Breast epithelium (tissue), 4 donors: ENCODE data around the gene TUBA1A. TPM values are rescaled to one million over a fixed set of nuclear protein-coding genes. Genes with fewer than 3 reads are reported as not detected.
"Not testable (repeated sequence)": the region's sequence is repeated elsewhere in the genome, so short reads cannot be mapped to it uniquely, and the experiment has no call there.

Experiments
- DNase-seq, 2 donors: peaks; one replicate each; pipeline ENCODE4 v3.0.0-alpha.2; 2019; ENCODE audit warnings: low spot score in 2 of 2
- H3K27ac ChIP-seq, 2 donors: fragments of 200-600 bp; sonication (generic) in 1 of 2; one replicate each; pipeline ENCODE4 v1.5.1; 2016 to 2019; ENCODE audit warnings: mild to moderate bottlenecking in 1 of 2
- H3K27me3 ChIP-seq, 2 donors: fragments of 200-600 bp; sonication (generic) in 1 of 2; one replicate each; pipeline versions ENCODE4 v1.5.1 to v1.6.0; 2017 to 2019; ENCODE audit warnings: control low read depth in 1 of 2, mild to moderate bottlenecking in 1 of 2
- H3K36me3 ChIP-seq: fragments of 200-600 bp; one replicate; pipeline ENCODE4 v1.5.1; 2019
- H3K4me1 ChIP-seq, 2 donors: fragments of 200-600 bp; sonication (generic); one replicate each; pipeline ENCODE4 v1.5.1; 2016 to 2019; ENCODE audit warnings: control low read depth in 1 of 2
- H3K4me3 ChIP-seq, 3 donors: fragments of 200-600 bp; sonication (generic); 1 replicate in 2 of 3; 2 replicates in 1 of 3; pipeline ENCODE4 v1.5.1; 2016 to 2019; ENCODE audit warnings: mild to moderate bottlenecking in 3 of 3, moderate library complexity in 2 of 3
- H3K9me3 ChIP-seq, 2 donors: fragments of 200-600 bp; sonication (generic) in 1 of 2; one replicate each; pipeline ENCODE4 v1.5.1; 2016 to 2019; ENCODE audit warnings: control low read depth in 1 of 2
- POLR2A ChIP-seq: fragments of 450-650 bp; IDR thresholded peaks from one replicate; pipeline ENCODE4 v1.6.1; 2016; ENCODE audit warnings: antibody characterized with exemption, mild to moderate bottlenecking, moderate library complexity
- POLR2AphosphoS5 ChIP-seq, 3 donors: sonication (generic); formaldehyde crosslinking; IDR thresholded peaks; one replicate each; pipeline ENCODE4 v1.6.1; 2017; ENCODE audit warnings: antibody characterized with exemption in 3 of 3
- intact Hi-C: fragments of 100-400 bp; cut with DNase I; formaldehyde crosslinking; loops from one replicate; pipeline ENCODE4 v1.15.1; 2023; ENCODE audit warnings: low total_unique reads
- total RNA-seq, 3 donors: library from RNA; depleted of rRNA; stranded (reverse); fragments of >200 nt; gene quantifications; one replicate each; pipeline ENCODE4 v1.1.0, GENCODE V29; 2016
- TF ChIP-seq, protein P1 (sequence below), 3 donors: fragments of 450-650 bp; IDR thresholded peaks; one replicate each; pipeline ENCODE4 v1.5.1; 2016 to 2017; ENCODE audit warnings: antibody characterized with exemption in 3 of 3, mild to moderate bottlenecking in 3 of 3, moderate library complexity in 3 of 3

Gene TUBA1A
- total RNA-seq, 3 donors from 2014 or later = 133 to 215 (median 150) TPM

DNA sequence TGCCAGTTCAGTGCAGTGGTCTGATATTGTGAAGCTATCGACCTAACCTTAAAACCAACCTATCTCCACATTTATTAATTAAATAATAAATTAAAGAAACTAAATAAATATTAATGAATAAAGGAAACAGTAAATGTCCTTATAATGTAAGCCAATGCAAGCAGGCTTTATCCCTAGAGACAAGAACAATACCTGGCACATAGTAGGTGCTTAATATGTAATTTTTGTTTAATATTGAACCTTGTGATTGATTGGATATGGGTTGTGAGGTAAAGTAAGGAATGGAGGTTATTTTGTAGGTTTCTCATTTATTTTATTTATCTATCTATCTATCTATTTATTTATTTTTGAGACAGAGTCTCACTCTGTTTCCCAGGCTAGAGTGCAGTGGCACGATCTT, 49.9 kb downstream of the TUBA1A start:
- H3K4me3 ChIP-seq = no peak overlapping the region
- no peak overlapping the region for H3K27ac ChIP-seq
- TF ChIP-seq POLR2AphosphoS5 (IDR thresholded peaks at IDR 0.05) = no peak
- TF ChIP-seq, protein P1, sequence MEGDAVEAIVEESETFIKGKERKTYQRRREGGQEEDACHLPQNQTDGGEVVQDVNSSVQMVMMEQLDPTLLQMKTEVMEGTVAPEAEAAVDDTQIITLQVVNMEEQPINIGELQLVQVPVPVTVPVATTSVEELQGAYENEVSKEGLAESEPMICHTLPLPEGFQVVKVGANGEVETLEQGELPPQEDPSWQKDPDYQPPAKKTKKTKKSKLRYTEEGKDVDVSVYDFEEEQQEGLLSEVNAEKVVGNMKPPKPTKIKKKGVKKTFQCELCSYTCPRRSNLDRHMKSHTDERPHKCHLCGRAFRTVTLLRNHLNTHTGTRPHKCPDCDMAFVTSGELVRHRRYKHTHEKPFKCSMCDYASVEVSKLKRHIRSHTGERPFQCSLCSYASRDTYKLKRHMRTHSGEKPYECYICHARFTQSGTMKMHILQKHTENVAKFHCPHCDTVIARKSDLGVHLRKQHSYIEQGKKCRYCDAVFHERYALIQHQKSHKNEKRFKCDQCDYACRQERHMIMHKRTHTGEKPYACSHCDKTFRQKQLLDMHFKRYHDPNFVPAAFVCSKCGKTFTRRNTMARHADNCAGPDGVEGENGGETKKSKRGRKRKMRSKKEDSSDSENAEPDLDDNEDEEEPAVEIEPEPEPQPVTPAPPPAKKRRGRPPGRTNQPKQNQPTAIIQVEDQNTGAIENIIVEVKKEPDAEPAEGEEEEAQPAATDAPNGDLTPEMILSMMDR (IDR thresholded peaks at IDR 0.05) = no peak
- no peak for TF ChIP-seq POLR2A
- intact Hi-C loops = no loop called here
- H3K27me3 ChIP-seq = no peaks in the 10 kb centered on the region
- no peaks in the 10 kb centered on the region for H3K9me3 ChIP-seq
- H3K4me1 ChIP-seq = no peaks in the 10 kb centered on the region
- DNase-seq = no peak
- H3K36me3 ChIP-seq = no peaks in the 10 kb centered on the region

DNA sequence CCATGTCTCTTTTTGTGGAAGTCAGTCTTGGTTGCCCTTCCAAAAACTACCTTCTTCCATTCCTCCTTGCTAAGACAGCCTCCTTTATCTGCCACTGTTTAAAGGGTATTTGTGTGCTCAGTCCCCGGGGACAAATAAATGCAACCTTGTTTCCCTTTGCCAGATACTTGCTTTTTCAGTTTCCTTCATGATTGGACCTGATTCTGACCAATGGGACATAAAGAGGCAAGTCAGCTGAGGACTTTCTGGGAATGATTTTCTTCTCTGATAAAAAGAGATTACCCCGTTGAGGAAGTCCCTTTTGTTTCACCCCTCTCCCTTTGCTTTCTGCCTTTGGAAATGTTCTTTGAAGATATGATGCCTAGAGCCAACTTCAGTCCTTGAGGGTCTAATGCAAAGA, 50.3 kb downstream of the TUBA1A start:
- H3K27me3 ChIP-seq = no peaks in the 10 kb centered on the region
- no peaks in the 10 kb centered on the region for H3K9me3 ChIP-seq

DNA sequence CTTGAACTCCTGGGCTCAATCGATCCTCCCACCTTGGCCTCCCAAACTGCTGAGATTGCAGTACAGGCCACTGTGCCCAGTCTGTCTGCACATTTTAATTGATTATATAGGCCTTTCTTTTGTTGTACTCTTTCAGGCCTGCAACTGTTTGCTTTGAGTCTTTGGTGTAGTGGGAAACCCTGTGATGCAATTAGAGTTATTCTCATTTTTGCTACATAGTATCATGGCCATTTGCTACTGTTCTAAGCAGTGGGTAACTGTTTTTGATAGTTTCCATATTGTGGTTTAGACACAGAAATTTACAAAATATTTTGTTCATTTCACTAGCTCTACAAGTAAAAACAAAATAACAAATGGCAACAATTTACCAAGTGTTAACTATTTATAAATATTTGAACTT, 51.4 kb downstream of the TUBA1A start:
- H3K4me1 ChIP-seq = peaks cover 3 to 5% of the 10 kb centered on the region in 2 donors
- H3K9me3 ChIP-seq = no peaks in the 10 kb centered on the region
- no peak overlapping the region for H3K4me3 ChIP-seq
- no peaks in the 10 kb centered on the region for H3K27me3 ChIP-seq
- no peak for DNase-seq
- no peak overlapping the region for H3K27ac ChIP-seq
- no peak for TF ChIP-seq POLR2AphosphoS5 (IDR thresholded peaks at IDR 0.05)
- no peak for TF ChIP-seq POLR2A
- TF ChIP-seq, protein P1 (IDR thresholded peaks at IDR 0.05) = no peak
- intact Hi-C loops = no loop called here
- H3K36me3 ChIP-seq = no peaks in the 10 kb centered on the region

More for the DNA sequence above, 50.3 kb downstream of the TUBA1A start:
- Histone ChIP-seq H3K4me3 (no peak overlapping the region), H3K27ac (no peak overlapping the region), H3K36me3 (no peaks in the 10 kb centered on the region), H3K4me1 (no peaks in the 10 kb centered on the region)
- TF ChIP-seq, protein P1 (IDR thresholded peaks at IDR 0.05) = no peak
- no peak for TF ChIP-seq POLR2AphosphoS5 (IDR thresholded peaks at IDR 0.05)
- TF ChIP-seq POLR2A = no peak
- DNase-seq = no peak
- intact Hi-C loops = no loop called here

DNA sequence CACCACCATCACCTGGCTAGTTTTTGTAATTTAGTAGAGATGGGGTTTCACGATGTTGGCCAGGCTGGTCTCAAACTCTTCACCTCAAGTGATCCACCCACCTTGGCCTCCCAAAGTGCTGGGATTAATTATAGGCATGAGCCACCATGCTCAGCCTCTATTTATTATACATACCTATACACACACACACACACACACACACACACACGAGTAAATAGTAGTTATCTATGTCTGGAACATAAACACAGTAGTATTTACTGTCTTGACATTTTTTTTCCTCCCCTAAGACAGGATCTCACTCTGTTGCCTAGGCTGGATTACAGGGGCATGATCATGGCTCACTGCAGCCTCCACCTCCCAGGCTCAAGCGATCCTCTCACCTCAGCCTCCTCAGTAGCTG, 51.9 kb downstream of the TUBA1A start:
- H3K4me3 ChIP-seq, intact Hi-C loops, H3K27me3 ChIP-seq, H3K9me3 ChIP-seq, H3K4me1 ChIP-seq, DNase-seq, H3K36me3 ChIP-seq, H3K27ac ChIP-seq: not testable (repeated sequence)

Other genes starting within 250 kb of the TUBA1A start
- 10 to 100 TPM; 65.2 to 86.2 (median 75.2) TPM for gene ARF3, start 231.6 kb downstream of the TUBA1A start, total RNA-seq
- 1 to 10 TPM in 1 of 3 donors, under 1 TPM in 1, not detected in 1; 0.29 to 1.3 TPM for gene WNT10B, start 217.3 kb downstream of the TUBA1A start, total RNA-seq
- gene WNT1, start 210.8 kb downstream of the TUBA1A start, total RNA-seq = not detected
- under 1 TPM in 2 of 3 donors, not detected in 1; under 0.01 to 0.16 TPM for gene DDN, start 189.7 kb downstream of the TUBA1A start, total RNA-seq
- 10 to 100 TPM; 50.5 to 84.3 (median 54.0) TPM for gene PRKAG1, start 170.3 kb downstream of the TUBA1A start, total RNA-seq
- 10 to 100 TPM; 35.4 to 51.4 (median 45.9) TPM for gene KMT2D, start 128.3 kb downstream of the TUBA1A start, total RNA-seq
- 1 to 10 TPM in 1 of 3 donors, under 1 TPM in 1, not detected in 1; 0.59 to 1.3 TPM for gene RHEBL1, start 119.1 kb downstream of the TUBA1A start, total RNA-seq
- 1 to 10 TPM in 2 of 3 donors, under 1 TPM in 1; 0.29 to 1.6 (median 1.4) TPM for gene DHH, start 94.3 kb downstream of the TUBA1A start, total RNA-seq
- 10 to 100 TPM; 37.6 to 73.0 (median 58.3) TPM for gene LMBR1L, start 78.2 kb downstream of the TUBA1A start, total RNA-seq
- gene TUBA1B, start 57.7 kb downstream of the TUBA1A start, total RNA-seq = 100 to 1,000 TPM; 329 to 646 (median 567) TPM
- gene TUBA1C, start 76.0 kb upstream of the TUBA1A start, total RNA-seq = 100 to 1,000 TPM in 1 of 3 donors, 10 to 100 TPM in 2; 91.9 to 123 (median 97.3) TPM
- gene PRPH, start 106.1 kb upstream of the TUBA1A start, total RNA-seq = 1 to 10 TPM in 1 of 3 donors, under 1 TPM in 1, not detected in 1; 0.96 to 2.0 TPM
- gene TROAP, start 134.2 kb upstream of the TUBA1A start, total RNA-seq = 1 to 10 TPM in 1 of 3 donors, under 1 TPM in 2; 0.29 to 1.8 (median 0.66) TPM
- gene C1QL4, start 148.1 kb upstream of the TUBA1A start, total RNA-seq = under 1 TPM in 2 of 3 donors, not detected in 1; 0.33 to 0.44 TPM
- gene DNAJC22, start 157.8 kb upstream of the TUBA1A start, total RNA-seq = 1 to 10 TPM in 2 of 3 donors, not detected in 1; 3.6 to 5.0 TPM
- gene SPATS2, start 178.4 kb upstream of the TUBA1A start, total RNA-seq = 10 to 100 TPM; 13.8 to 24.0 (median 22.0) TPM